ENCODE data around the gene CREB5. TPM values are rescaled to one million over a fixed set of nuclear protein-coding genes. Genes with fewer than 3 reads are reported as not detected.

Gene CREB5
- total and polyA plus RNA-seq, 2 of the 8 experiments (the other 6 are each of a cell fraction or from before 2014, with no cell fraction given), result 2.4 to 2.7 TPM

GRCh38 chr7:28536259-28536658, 123.9 kb downstream of the CREB5 start (continued):
- TF ChIP-seq SIN3A (conservative IDR thresholded peaks at IDR 0.05 in 1 of 2, IDR thresholded peaks at IDR 0.05 in 1 of 2; ENCODE audit: low read depth in 1 of 2, low read length in 2 of 2), result no peak
- TF ChIP-seq E2F6 (IDR thresholded peaks at IDR 0.05), result no peak
- TF ChIP-seq KDM4A (IDR thresholded peaks at IDR 0.05; ENCODE audit: low read depth, low read length, severe bottlenecking), result no peak
- TF ChIP-seq YY1 (IDR thresholded peaks at IDR 0.05; ENCODE audit: low read depth, low read length), result 0 out of 2 replicates have a peak, but pooled peaks have one; percentile 29
- no peak for TF ChIP-seq EGR1 (IDR thresholded peaks at IDR 0.05; ENCODE audit: borderline replicate concordance, low read depth, low read length)
- TF ChIP-seq EZH2 (IDR thresholded peaks at IDR 0.05; ENCODE audit: low read depth, low read length, severe bottlenecking), result no peak
- TF ChIP-seq SP1 (IDR thresholded peaks at IDR 0.05; ENCODE audit: low read depth, low read length), result peak; percentile 7; the same call in 1 of the 2 replicates
- TF ChIP-seq ATF3 (IDR thresholded peaks at IDR 0.05; ENCODE audit: insufficient read depth, low read depth, low read length), result no peak
- no peak for TF ChIP-seq NRF1 (IDR thresholded peaks at IDR 0.05; ENCODE audit: low read depth, low read length)
- no peak for TF ChIP-seq SAP30 (IDR thresholded peaks at IDR 0.05; ENCODE audit: insufficient read depth, insufficient replicate concordance, low read length)
- no peak for TF ChIP-seq NANOG (IDR thresholded peaks at IDR 0.05; ENCODE audit: insufficient read depth, low read depth, low read length, poor library complexity, severe bottlenecking)
- TF ChIP-seq CREB1 (IDR thresholded peaks at IDR 0.05), result no peak
- no peak for TF ChIP-seq CBX8 (IDR thresholded peaks at IDR 0.05; ENCODE audit: borderline replicate concordance, low read depth, low read length)
- peak; percentile 66 to 85 for TF ChIP-seq RAD21 (IDR thresholded peaks at IDR 0.05 in 1 of 2, conservative IDR thresholded peaks at IDR 0.05 in 1 of 2; ENCODE audit: low read depth in 2 of 2, low read length in 2 of 2)
- no peak for TF ChIP-seq HDAC6 (IDR thresholded peaks at IDR 0.05; ENCODE audit: low read depth, low read length)
- TF ChIP-seq POLR2A (IDR thresholded peaks at IDR 0.05; ENCODE audit: control extremely low read depth in 1 of 2, low read depth in 2 of 2, low read length in 2 of 2), result no peak
- 0 out of 2 replicates have a peak, but pooled peaks have one; percentile 9 for TF ChIP-seq TCF12 (IDR thresholded peaks at IDR 0.05; ENCODE audit: low read depth, low read length)
- no peak for TF ChIP-seq USF2 (IDR thresholded peaks at IDR 0.05; ENCODE audit: low read length)
- no peak for TF ChIP-seq POU5F1 (IDR thresholded peaks at IDR 0.05; ENCODE audit: low read depth, low read length)
- no peak for TF ChIP-seq SIRT6 (IDR thresholded peaks at IDR 0.05; ENCODE audit: low read length)
- TF ChIP-seq RXRA (IDR thresholded peaks at IDR 0.05; ENCODE audit: insufficient read depth, low read depth, low read length), result no peak
- TF ChIP-seq FOSL1 (IDR thresholded peaks at IDR 0.05; ENCODE audit: insufficient read depth, low read depth, low read length), result no peak
- no peak for TF ChIP-seq RFX5 (IDR thresholded peaks at IDR 0.05; ENCODE audit: borderline replicate concordance, low read depth, low read length)
- TF ChIP-seq TBP (IDR thresholded peaks at IDR 0.05; ENCODE audit: low read depth, low read length), result no peak
